T-helper 2 cell treated with Interferon-gamma antibody and Interleukin-4, amounts not matched to agents 100 ng/mL and 5 ng/mL, for 36 hours (primary cell): ENCODE data around the gene TEPSIN. TPM values are rescaled to one million over a fixed set of nuclear protein-coding genes. Genes with fewer than 3 reads are reported as not detected.

Experiments
- intact Hi-C: fragments of 100-400 bp; cut with micrococcal nuclease; formaldehyde crosslinking; loops from one replicate; pipeline ENCODE4 v1.15.1; 2023
- total RNA-seq: library from RNA; stranded (reverse); gene quantifications from 2 replicates; pipeline ENCODE4 v1.2.3, GENCODE V29; 2022

Gene TEPSIN
- total RNA-seq = 43.1 and 50.8 TPM in 2 replicates

- intact Hi-C loops = loop anchor here (1.0 to 2.0 kb wide), 2 partner anchors 16 to 56 kb away; partner anchors contain the start of gene SLC38A10
These were observed at the start of gene TEPSIN, which contains the start of gene NDUFAF8 for GRCh38 chr17:81238815-81239713. TEPSIN (minus strand) TSS chr17:81239055; CDS start chr17:81239033, 22 bp downstream. NDUFAF8 (plus strand) TSS chr17:81239318; CDS start chr17:81239364, 46 bp downstream.

GRCh38 chr17:81287741-81288430 lies 49.0 kb upstream of the TEPSIN start:
- intact Hi-C loops = no loop called here

- intact Hi-C loops = no loop called here
These were observed 48.3 kb upstream of the TEPSIN start for GRCh38 chr17:81287152-81287551.

- intact Hi-C loops = no loop called here
These were observed 47.8 kb upstream of the TEPSIN start for GRCh38 chr17:81286491-81287145.

- intact Hi-C loops = no loop called here
These were observed 47.0 kb upstream of the TEPSIN start for GRCh38 chr17:81285894-81286293.

- intact Hi-C loops = no loop called here
These were observed 46.5 kb upstream of the TEPSIN start for GRCh38 chr17:81285179-81285878.

GRCh38 chr17:81282876-81283275 lies 44.0 kb upstream of the TEPSIN start:
- intact Hi-C loops = no loop called here

- intact Hi-C loops = no loop called here
These were observed 43.3 kb upstream of the TEPSIN start for GRCh38 chr17:81282141-81282540.

GRCh38 chr17:81280571-81280970 lies 41.7 kb upstream of the TEPSIN start:
- intact Hi-C loops = no loop called here

- intact Hi-C loops = no loop called here
These were observed 40.7 kb upstream of the TEPSIN start for GRCh38 chr17:81279278-81280275.

- intact Hi-C loops = no loop called here
These were observed 40.0 kb upstream of the TEPSIN start for GRCh38 chr17:81278831-81279230.

GRCh38 chr17:81277946-81278693 lies 39.3 kb upstream of the TEPSIN start:
- intact Hi-C loops = no loop called here

- intact Hi-C loops = no loop called here
These were observed 38.6 kb upstream of the TEPSIN start for GRCh38 chr17:81277421-81277820.

GRCh38 chr17:81276781-81277180 lies 37.9 kb upstream of the TEPSIN start:
- intact Hi-C loops = no loop called here

- intact Hi-C loops = no loop called here
These were observed 35.6 kb upstream of the TEPSIN start for GRCh38 chr17:81274471-81274855.

- intact Hi-C loops = no loop called here
These were observed 35.0 kb upstream of the TEPSIN start for GRCh38 chr17:81273698-81274470.

GRCh38 chr17:81272616-81273015 lies 33.8 kb upstream of the TEPSIN start:
- intact Hi-C loops = no loop called here

- intact Hi-C loops = no loop called here
These were observed 32.4 kb upstream of the TEPSIN start for GRCh38 chr17:81271226-81271625.
